HEK293 (cell line): ENCODE results near the gene ACSL4.

Source experiments
- CTCF ChIA-PET: fragments of 350-600 bp; formaldehyde crosslinking; extraction: SDS; loops from one replicate; lab custom pipeline; 2021; ENCODE audit warnings: antibody characterized with exemption; lab: Yijun Ruan, JAX
- POLR2A ChIA-PET: fragments of 300-600 bp; formaldehyde crosslinking; extraction: SDS; loops from one replicate; lab custom pipeline; 2020; ENCODE audit warnings: antibody characterized with exemption, inconsistent platforms; lab: Yijun Ruan, JAX
- H3K27ac ChIP-seq: fragments of 200-500 bp; sonication (Bioruptor generic); 2 replicates; pipeline ENCODE4 v1.5.1; 2014; ENCODE audit warnings: low read depth, low read length, control low read depth, inconsistent platforms; ENCODE audit errors: extremely low read depth
- H3K36me3 ChIP-seq, 2 experiments: fragments of 200-500 bp in 1 of 2; sonication (Bioruptor generic) in 1 of 2; 1 replicate in 1 of 2; 2 replicates in 1 of 2; pipeline ENCODE4 v1.5.1; 2014 to 2017; ENCODE audit warnings: inconsistent platforms in 2 of 2, low read length in 2 of 2; ENCODE audit not compliant: control insufficient read depth in 2 of 2, insufficient read depth in 1 of 2
- H3K4me1 ChIP-seq: fragments of 200-500 bp; sonication (Bioruptor generic); 2 replicates; pipeline ENCODE4 v1.5.1; 2014; ENCODE audit warnings: mild to moderate bottlenecking, low read length, inconsistent platforms; ENCODE audit not compliant: control insufficient read depth, insufficient read depth
- H3K4me3 ChIP-seq: 2 replicates; pipeline ENCODE4 v1.5.1; 2011; ENCODE audit warnings: low read depth, mild to moderate bottlenecking, control low read depth, low read length, moderate library complexity
- H3K9me3 ChIP-seq: fragments of 200-500 bp; sonication (Bioruptor generic); 2 replicates; pipeline ENCODE4 v1.5.1; 2014; ENCODE audit warnings: low read depth, low read length, inconsistent platforms; ENCODE audit not compliant: control insufficient read depth, insufficient read depth
- BCL11B ChIP-seq: fragments of 450-650 bp; formaldehyde crosslinking; IDR thresholded peaks from 2 replicates; pipeline ENCODE4 v1.5.1; 2016; ENCODE audit warnings: low read depth, missing biosample characterization, missing genetic modification characterization
- GFI1B ChIP-seq: fragments of 450-650 bp; formaldehyde crosslinking; IDR thresholded peaks from 2 replicates; pipeline ENCODE4 v1.5.1; 2016; ENCODE audit warnings: missing biosample characterization, missing genetic modification characterization
- GLI4 ChIP-seq: fragments of 450-650 bp; formaldehyde crosslinking; IDR thresholded peaks from 2 replicates; pipeline ENCODE4 v1.5.1; 2016; ENCODE audit warnings: missing biosample characterization, missing genetic modification characterization
- HOXA7 ChIP-seq: sonication (generic); formaldehyde crosslinking; IDR thresholded peaks from 2 replicates; pipeline ENCODE4 v1.8.1; 2022; ENCODE audit warnings: missing genetic modification reagents, borderline replicate concordance
- HOXD13 ChIP-seq: sonication (generic); formaldehyde crosslinking; IDR thresholded peaks from 2 replicates; pipeline ENCODE4 v1.8.0; 2022; ENCODE audit warnings: missing genetic modification reagents, borderline replicate concordance
- MYNN ChIP-seq: fragments of 450-650 bp; formaldehyde crosslinking; IDR thresholded peaks from 2 replicates; pipeline ENCODE4 v1.5.1; 2016; ENCODE audit warnings: missing biosample characterization, missing genetic modification characterization, borderline replicate concordance
- MZF1 ChIP-seq: fragments of 450-650 bp; formaldehyde crosslinking; IDR thresholded peaks from 2 replicates; pipeline ENCODE4 v1.5.1; 2017; ENCODE audit warnings: missing biosample characterization, missing genetic modification characterization, borderline replicate concordance
- RBAK ChIP-seq: fragments of 450-650 bp; formaldehyde crosslinking; IDR thresholded peaks from 2 replicates; pipeline ENCODE4 v1.5.1; 2016; ENCODE audit warnings: missing biosample characterization, missing genetic modification characterization
- SCRT1 ChIP-seq: fragments of 450-650 bp; formaldehyde crosslinking; IDR thresholded peaks from 2 replicates; pipeline ENCODE4 v1.5.1; 2016; ENCODE audit warnings: missing biosample characterization, missing genetic modification characterization, borderline replicate concordance
- SETDB1 ChIP-seq: IDR thresholded peaks from one replicate; pipeline ENCODE4 v1.6.1; 2017; ENCODE audit warnings: mild to moderate bottlenecking, low read length, moderate library complexity, mixed read lengths; ENCODE audit not compliant: insufficient read length
- SP3 ChIP-seq: fragments of 450-650 bp; formaldehyde crosslinking; IDR thresholded peaks from 2 replicates; pipeline ENCODE4 v1.5.1; 2016; ENCODE audit warnings: missing biosample characterization, missing genetic modification characterization
- ZEB2 ChIP-seq: fragments of 450-650 bp; formaldehyde crosslinking; IDR thresholded peaks from 2 replicates; pipeline ENCODE4 v1.5.1; 2016; ENCODE audit warnings: missing biosample characterization, missing genetic modification characterization
- ZFHX2 ChIP-seq: fragments of 450-650 bp; formaldehyde crosslinking; conservative IDR thresholded peaks from 2 replicates; pipeline ENCODE4 v1.5.1; 2016; ENCODE audit warnings: missing biosample characterization, missing genetic modification characterization
- ZNF112 ChIP-seq: fragments of 450-650 bp; formaldehyde crosslinking; IDR thresholded peaks from 2 replicates; pipeline ENCODE4 v1.5.0; 2017; ENCODE audit warnings: missing biosample characterization, missing genetic modification characterization
- ZNF157 ChIP-seq: fragments of 450-650 bp; formaldehyde crosslinking; IDR thresholded peaks from 2 replicates; pipeline ENCODE4 v1.5.1; 2016; ENCODE audit warnings: missing biosample characterization, missing genetic modification characterization
- ZNF19 ChIP-seq: fragments of 450-650 bp; formaldehyde crosslinking; IDR thresholded peaks from 2 replicates; pipeline ENCODE4; 2016; ENCODE audit warnings: missing biosample characterization, missing genetic modification characterization, low read depth
- ZNF248 ChIP-seq: fragments of 450-650 bp; formaldehyde crosslinking; IDR thresholded peaks from 2 replicates; pipeline ENCODE4 v1.5.1; 2017; ENCODE audit warnings: missing biosample characterization, missing genetic modification characterization
- ZNF433 ChIP-seq: fragments of 450-650 bp; formaldehyde crosslinking; IDR thresholded peaks from 2 replicates; pipeline ENCODE4 v1.5.1; 2016; ENCODE audit warnings: missing biosample characterization, missing genetic modification characterization, low read depth
- ZNF473 ChIP-seq: fragments of 450-650 bp; formaldehyde crosslinking; IDR thresholded peaks from 2 replicates; pipeline ENCODE4 v1.5.1; 2017; ENCODE audit warnings: missing biosample characterization, missing genetic modification characterization
- ZNF544 ChIP-seq: fragments of 450-650 bp; formaldehyde crosslinking; IDR thresholded peaks from 2 replicates; pipeline ENCODE4 v1.5.0; 2017; ENCODE audit warnings: missing biosample characterization, missing genetic modification characterization
- ZNF549 ChIP-seq: fragments of 450-650 bp; IDR thresholded peaks from 2 replicates; pipeline ENCODE4 v1.5.1; 2018; ENCODE audit warnings: missing biosample characterization, missing genetic modification characterization, mild to moderate bottlenecking, inconsistent platforms, moderate library complexity
- ZNF747 ChIP-seq: fragments of 450-650 bp; formaldehyde crosslinking; IDR thresholded peaks from 2 replicates; pipeline ENCODE4 v1.5.1; 2016; ENCODE audit warnings: missing biosample characterization, missing genetic modification characterization
- TF ChIP-seq, protein P1 (sequence below): fragments of 450-650 bp; formaldehyde crosslinking; IDR thresholded peaks from 2 replicates; pipeline ENCODE4 v1.5.1; 2017; ENCODE audit warnings: missing biosample characterization, missing genetic modification characterization
- TF ChIP-seq, protein P2 (sequence below): fragments of 450-650 bp; formaldehyde crosslinking; IDR thresholded peaks from 2 replicates; pipeline ENCODE4 v1.5.1; 2016; ENCODE audit warnings: missing biosample characterization, missing genetic modification characterization
- TF ChIP-seq, protein P3 (sequence below): fragments of 450-650 bp; IDR thresholded peaks from 2 replicates; pipeline ENCODE4 v1.5.1; 2018; ENCODE audit warnings: missing biosample characterization, mild to moderate bottlenecking, missing genetic modification characterization
- TF ChIP-seq, protein P4 (sequence below): fragments of 450-650 bp; formaldehyde crosslinking; IDR thresholded peaks from 2 replicates; pipeline ENCODE4 v1.5.1; 2016; ENCODE audit warnings: missing biosample characterization, missing genetic modification characterization
- TF ChIP-seq, protein P5 (sequence below): fragments of 450-650 bp; formaldehyde crosslinking; IDR thresholded peaks from 2 replicates; pipeline ENCODE4 v1.5.1; 2016; ENCODE audit warnings: missing biosample characterization, missing genetic modification characterization

The ACSL4 gene

DNA sequence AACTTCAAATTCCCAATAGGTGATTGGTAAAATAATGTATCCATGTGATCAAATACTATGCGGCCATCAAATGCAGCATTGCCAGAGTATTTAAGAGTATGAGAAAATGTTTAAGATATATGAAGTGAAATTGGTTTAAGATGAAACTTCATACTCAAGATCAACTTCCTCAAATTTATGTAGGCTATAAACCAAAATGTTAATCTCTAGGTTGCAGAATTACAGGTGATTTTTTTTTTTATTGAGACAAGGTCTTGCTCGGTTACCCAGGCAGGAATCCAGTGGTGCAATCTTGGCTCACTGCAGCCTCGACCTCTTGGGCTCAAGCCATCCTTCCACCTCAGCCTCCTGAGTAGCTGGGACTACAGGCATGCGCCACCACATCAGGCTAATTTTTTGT, 25.3 kb downstream of the ACSL4 start:
- TF ChIP-seq ZNF248 (tag by site-specific recombination) (no peak), ZNF157 (tag by site-specific recombination) (no peak), SETDB1 (no peak), ZNF549 (no peak), HOXD13 (CRISPR knock-in tag) (no peak), ZNF473 (tag by site-specific recombination) (no peak), ZNF747 (tag by site-specific recombination) (no peak), RBAK (no peak), ZFHX2 (tag by site-specific recombination) (no peak), ZNF112 (no peak), MYNN (tag by site-specific recombination) (no peak), SCRT1 (tag by site-specific recombination) (no peak), HOXA7 (CRISPR knock-in tag) (no peak)
- TF ChIP-seq, protein P1, sequence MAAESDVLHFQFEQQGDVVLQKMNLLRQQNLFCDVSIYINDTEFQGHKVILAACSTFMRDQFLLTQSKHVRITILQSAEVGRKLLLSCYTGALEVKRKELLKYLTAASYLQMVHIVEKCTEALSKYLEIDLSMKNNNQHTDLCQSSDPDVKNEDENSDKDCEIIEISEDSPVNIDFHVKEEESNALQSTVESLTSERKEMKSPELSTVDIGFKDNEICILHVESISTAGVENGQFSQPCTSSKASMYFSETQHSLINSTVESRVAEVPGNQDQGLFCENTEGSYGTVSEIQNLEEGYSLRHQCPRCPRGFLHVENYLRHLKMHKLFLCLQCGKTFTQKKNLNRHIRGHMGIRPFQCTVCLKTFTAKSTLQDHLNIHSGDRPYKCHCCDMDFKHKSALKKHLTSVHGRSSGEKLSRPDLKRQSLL (tag by site-specific recombination), result no peak
- TF ChIP-seq, protein P2, sequence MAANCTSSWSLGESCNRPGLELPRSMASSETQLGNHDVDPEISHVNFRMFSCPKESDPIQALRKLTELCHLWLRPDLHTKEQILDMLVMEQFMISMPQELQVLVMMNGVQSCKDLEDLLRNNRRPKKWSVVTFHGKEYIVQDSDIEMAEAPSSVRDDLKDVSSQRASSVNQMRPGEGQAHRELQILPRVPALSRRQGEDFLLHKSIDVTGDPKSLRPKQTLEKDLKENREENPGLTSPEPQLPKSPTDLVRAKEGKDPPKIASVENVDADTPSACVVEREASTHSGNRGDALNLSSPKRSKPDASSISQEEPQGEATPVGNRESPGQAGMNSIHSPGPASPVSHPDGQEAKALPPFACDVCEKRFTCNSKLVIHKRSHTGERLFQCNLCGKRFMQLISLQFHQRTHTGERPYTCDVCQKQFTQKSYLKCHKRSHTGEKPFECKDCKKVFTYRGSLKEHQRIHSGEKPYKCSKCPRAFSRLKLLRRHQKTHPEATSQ (tag by site-specific recombination), result no peak
- H3K4me3 ChIP-seq, result no peak overlapping the region
- POLR2A ChIA-PET, result no interaction called here
- CTCF ChIA-PET, result interaction anchor here (0.7 to 8.6 kb wide), 4 partner anchors 10 to 182 kb away, joined by 3 to 166 read pairs (median 4); no protein-coding TSS in a partner anchor
- peaks cover 3% of the 10 kb centered on the region; the same call in 1 of the 2 replicates for H3K4me1 ChIP-seq
- no peak overlapping the region for H3K27ac ChIP-seq
- no peaks in the 10 kb centered on the region for H3K36me3 ChIP-seq
- H3K9me3 ChIP-seq, result no peaks in the 10 kb centered on the region

DNA sequence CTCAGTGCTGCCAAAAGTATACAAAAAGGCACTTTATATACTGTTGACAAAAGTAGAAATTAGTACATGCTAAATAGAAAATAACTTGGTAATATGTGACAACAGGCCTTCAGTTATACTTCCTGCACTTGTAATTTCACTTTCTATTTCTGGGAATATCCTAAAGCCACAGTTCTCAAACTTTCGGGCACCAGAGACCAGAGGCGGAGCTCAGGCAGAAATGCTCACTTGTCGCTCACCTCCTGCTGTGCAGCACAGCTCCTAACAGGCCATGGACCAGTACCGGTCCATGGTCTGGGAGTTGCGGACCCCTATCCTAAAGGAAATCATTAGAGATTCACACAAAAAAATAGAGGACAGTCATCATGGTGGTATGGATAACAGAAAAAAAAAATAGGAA, 25.7 kb downstream of the ACSL4 start:
- Histone ChIP-seq H3K27ac (no peak overlapping the region), H3K36me3 (no peaks in the 10 kb centered on the region), H3K4me1 (peaks cover 3% of the 10 kb centered on the region; the same call in 1 of the 2 replicates), H3K4me3 (no peak overlapping the region), H3K9me3 (no peaks in the 10 kb centered on the region)
- ChIA-PET POLR2A (no interaction called here), CTCF (interaction anchor here (0.5 to 8.6 kb wide), 3 partner anchors 162 to 183 kb away, joined by 3 to 166 read pairs (median 5); no protein-coding TSS in a partner anchor)
- TF ChIP-seq ZNF544 (tag by site-specific recombination) (no peak), GLI4 (tag by site-specific recombination) (no peak), ZNF747 (tag by site-specific recombination) (no peak), BCL11B (tag by site-specific recombination) (no peak), SETDB1 (no peak)
- TF ChIP-seq, protein P3, sequence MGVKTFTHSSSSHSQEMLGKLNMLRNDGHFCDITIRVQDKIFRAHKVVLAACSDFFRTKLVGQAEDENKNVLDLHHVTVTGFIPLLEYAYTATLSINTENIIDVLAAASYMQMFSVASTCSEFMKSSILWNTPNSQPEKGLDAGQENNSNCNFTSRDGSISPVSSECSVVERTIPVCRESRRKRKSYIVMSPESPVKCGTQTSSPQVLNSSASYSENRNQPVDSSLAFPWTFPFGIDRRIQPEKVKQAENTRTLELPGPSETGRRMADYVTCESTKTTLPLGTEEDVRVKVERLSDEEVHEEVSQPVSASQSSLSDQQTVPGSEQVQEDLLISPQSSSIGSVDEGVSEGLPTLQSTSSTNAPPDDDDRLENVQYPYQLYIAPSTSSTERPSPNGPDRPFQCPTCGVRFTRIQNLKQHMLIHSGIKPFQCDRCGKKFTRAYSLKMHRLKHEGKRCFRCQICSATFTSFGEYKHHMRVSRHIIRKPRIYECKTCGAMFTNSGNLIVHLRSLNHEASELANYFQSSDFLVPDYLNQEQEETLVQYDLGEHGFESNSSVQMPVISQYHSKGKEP (tag by site-specific recombination), result no peak

DNA sequence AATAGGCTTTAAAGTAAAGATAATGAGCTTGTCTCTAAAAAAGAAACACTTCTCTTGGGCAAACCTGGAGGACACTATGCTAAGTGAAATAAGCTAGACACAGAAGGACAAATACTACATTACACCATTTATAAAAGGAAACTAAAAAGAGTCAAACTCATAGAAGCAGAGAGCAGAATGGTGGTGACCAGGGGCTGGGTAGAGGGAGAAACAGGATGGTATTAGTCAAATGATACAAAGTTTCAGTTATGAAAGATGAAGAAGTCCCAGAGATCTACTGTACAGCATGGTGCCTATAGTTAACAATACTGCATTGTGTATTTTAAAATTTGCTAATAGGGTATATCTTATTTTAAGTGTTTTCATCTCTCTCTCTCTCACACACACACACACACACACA, 28.5 kb downstream of the ACSL4 start:
- Histone ChIP-seq H3K4me3 (no peak overlapping the region), H3K36me3 (no peaks in the 10 kb centered on the region; a peak in 1 of 3 replicates), H3K9me3 (no peaks in the 10 kb centered on the region), H3K27ac (no peak overlapping the region), H3K4me1 (peaks cover 3% of the 10 kb centered on the region; the same call in 1 of the 2 replicates)
- CTCF ChIA-PET, result interaction anchor here (0.8 to 2.4 kb wide), 6 partner anchors 9 to 186 kb away, joined by 3 to 16 read pairs (median 4); no protein-coding TSS in a partner anchor
- POLR2A ChIA-PET, result no interaction called here
- TF ChIP-seq ZNF19 (tag by site-specific recombination) (no peak), ZEB2 (tag by site-specific recombination) (no peak), GFI1B (tag by site-specific recombination) (no peak), SP3 (tag by site-specific recombination) (no peak), MZF1 (tag by site-specific recombination) (no peak), ZNF433 (tag by site-specific recombination) (no peak)
- TF ChIP-seq, protein P4, sequence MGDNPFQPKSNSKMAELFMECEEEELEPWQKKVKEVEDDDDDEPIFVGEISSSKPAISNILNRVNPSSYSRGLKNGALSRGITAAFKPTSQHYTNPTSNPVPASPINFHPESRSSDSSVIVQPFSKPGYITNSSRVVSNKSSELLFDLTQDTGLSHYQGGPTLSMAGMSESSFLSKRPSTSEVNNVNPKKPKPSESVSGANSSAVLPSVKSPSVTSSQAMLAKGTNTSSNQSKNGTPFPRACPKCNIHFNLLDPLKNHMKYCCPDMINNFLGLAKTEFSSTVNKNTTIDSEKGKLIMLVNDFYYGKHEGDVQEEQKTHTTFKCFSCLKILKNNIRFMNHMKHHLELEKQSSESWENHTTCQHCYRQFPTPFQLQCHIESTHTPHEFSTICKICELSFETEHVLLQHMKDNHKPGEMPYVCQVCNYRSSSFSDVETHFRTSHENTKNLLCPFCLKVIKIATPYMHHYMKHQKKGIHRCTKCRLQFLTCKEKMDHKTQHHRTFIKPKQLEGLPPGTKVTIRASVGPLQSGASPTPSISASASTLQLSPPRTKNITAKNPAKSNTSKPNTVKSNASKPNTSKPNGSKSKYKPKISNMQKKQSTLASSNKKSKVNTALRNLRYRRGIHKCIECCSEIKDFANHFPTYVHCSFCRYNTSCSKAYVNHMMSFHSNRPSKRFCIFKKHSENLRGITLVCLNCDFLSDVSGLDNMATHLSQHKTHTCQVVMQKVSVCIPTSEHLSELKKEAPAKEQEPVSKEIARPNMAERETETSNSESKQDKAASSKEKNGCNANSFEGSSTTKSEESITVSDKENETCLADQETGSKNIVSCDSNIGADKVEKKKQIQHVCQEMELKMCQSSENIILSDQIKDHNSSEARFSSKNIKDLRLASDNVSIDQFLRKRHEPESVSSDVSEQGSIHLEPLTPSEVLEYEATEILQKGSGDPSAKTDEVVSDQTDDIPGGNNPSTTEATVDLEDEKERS (tag by site-specific recombination), result no peak
- TF ChIP-seq, protein P5, sequence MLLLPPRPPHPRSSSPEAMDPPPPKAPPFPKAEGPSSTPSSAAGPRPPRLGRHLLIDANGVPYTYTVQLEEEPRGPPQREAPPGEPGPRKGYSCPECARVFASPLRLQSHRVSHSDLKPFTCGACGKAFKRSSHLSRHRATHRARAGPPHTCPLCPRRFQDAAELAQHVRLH, result no peak
